Measurements from ENCODE around the gene CGB2. TPM values are rescaled to one million over a fixed set of nuclear protein-coding genes. Genes with fewer than 3 reads are reported as not detected.

CGB2 gene
- total and polyA plus RNA-seq, 2 donors (not counting 1 experiment from before 2014, with no cell fraction given), result not detected

DNA sequence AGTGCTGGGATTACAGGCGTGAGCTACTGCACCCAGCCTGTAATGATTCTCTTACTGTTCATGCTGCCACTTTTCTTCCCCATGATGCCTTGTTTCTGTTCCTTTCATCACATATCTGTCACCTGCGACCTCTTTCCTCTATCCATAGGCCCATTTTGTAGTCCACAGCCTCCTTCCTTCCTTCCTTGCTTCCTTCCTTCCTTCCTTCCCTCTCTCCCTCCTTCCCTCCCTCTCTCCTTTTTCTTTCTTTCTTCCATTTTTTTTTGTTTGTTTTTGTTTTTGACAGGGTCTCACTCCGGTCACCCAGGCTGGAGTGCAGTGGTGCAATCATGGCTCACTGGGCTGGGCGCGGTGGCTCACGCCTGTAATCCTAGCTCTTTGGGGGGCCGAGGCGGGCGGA is 42.8 kb upstream of the CGB2 start:
- H3K27me3 ChIP-seq (replicated peaks in 1 of 4; ENCODE audit: control extremely low read depth in 1 of 4, control insufficient read depth in 3 of 4, insufficient read depth in 4 of 4, low read length in 3 of 4), result no peaks in the 10 kb centered on the region
- no peak overlapping the region for H2AFZ ChIP-seq (ENCODE audit: insufficient read depth, low read depth, low read length, poor library complexity, severe bottlenecking)
- Mint-ChIP-seq H3K27me3 (no peaks in the 10 kb centered on the region), H3K4me3 (no peak overlapping the region), H3K4me1 (peaks cover 27% of the 10 kb centered on the region), H3K27ac (no peak overlapping the region), H3K9me3 (ENCODE audit: insufficient read depth) (no peaks in the 10 kb centered on the region)
- peaks cover 0 to 15% of the 10 kb centered on the region in 2 experiments for H3K36me3 ChIP-seq (replicated peaks in 1 of 2; ENCODE audit: control extremely low read depth in 1 of 2, control insufficient read depth in 1 of 2, extremely low read depth in 1 of 2, insufficient read depth in 2 of 2, low read length in 1 of 2)
- H3K27ac ChIP-seq (ENCODE audit: low read length in 2 of 2), result no peak overlapping the region
- H3K4me1 ChIP-seq (ENCODE audit: control insufficient read depth in 2 of 2, insufficient read depth in 2 of 2, low read length in 2 of 2), result peaks cover 8 to 15% of the 10 kb centered on the region in 2 donors
- no peaks in the 10 kb centered on the region for H3K9me3 ChIP-seq (ENCODE audit: control extremely low read depth in 1 of 3, control insufficient read depth in 2 of 3, insufficient read depth in 1 of 3, low read length in 2 of 3)
- intact Hi-C loops (cut with micrococcal nuclease), result no loop called here
- DNase-seq, result no peak
- no peak overlapping the region for H3K4me3 ChIP-seq (ENCODE audit: control extremely low read depth in 1 of 5, extremely low read depth in 1 of 5, insufficient read depth in 1 of 5, low read depth in 2 of 5, low read length in 4 of 5)
- ChIA-PET POLR2A (interaction anchor here (0.6 kb wide), 1 partner anchor 440 kb away, joined by 4 read pairs; no protein-coding TSS in a partner anchor), CTCF (interaction anchor here (0.6 to 1.0 kb wide), 3 partner anchors 200 to 749 kb away, joined by 3 read pairs; no protein-coding TSS in a partner anchor)
- WGBS (ENCODE audit: insufficient coverage), result 94% methylated on average over 9 of the region's 9 CpGs
- H3K4me2 ChIP-seq (replicated peaks; ENCODE audit: low read depth, low read length, poor library complexity, severe bottlenecking), result no peak overlapping the region
- H4K20me1 ChIP-seq (ENCODE audit: control insufficient read depth, insufficient read depth, low read length, poor library complexity, severe bottlenecking), result peaks cover 6% of the 10 kb centered on the region
- no peak overlapping the region for H3K9ac ChIP-seq (ENCODE audit: low read length)
- TF ChIP-seq, protein P1, sequence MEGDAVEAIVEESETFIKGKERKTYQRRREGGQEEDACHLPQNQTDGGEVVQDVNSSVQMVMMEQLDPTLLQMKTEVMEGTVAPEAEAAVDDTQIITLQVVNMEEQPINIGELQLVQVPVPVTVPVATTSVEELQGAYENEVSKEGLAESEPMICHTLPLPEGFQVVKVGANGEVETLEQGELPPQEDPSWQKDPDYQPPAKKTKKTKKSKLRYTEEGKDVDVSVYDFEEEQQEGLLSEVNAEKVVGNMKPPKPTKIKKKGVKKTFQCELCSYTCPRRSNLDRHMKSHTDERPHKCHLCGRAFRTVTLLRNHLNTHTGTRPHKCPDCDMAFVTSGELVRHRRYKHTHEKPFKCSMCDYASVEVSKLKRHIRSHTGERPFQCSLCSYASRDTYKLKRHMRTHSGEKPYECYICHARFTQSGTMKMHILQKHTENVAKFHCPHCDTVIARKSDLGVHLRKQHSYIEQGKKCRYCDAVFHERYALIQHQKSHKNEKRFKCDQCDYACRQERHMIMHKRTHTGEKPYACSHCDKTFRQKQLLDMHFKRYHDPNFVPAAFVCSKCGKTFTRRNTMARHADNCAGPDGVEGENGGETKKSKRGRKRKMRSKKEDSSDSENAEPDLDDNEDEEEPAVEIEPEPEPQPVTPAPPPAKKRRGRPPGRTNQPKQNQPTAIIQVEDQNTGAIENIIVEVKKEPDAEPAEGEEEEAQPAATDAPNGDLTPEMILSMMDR (IDR thresholded peaks at IDR 0.05), result no peak
- no peak for TF ChIP-seq EZH2 (IDR thresholded peaks at IDR 0.05; ENCODE audit: borderline replicate concordance, insufficient read depth, low read depth, low read length, poor library complexity, severe bottlenecking)
- H3K79me2 ChIP-seq (ENCODE audit: control insufficient read depth, insufficient read depth, low read length), result peaks cover 26% of the 10 kb centered on the region
- no peak for ATAC-seq (ENCODE audit: low read depth)

DNA sequence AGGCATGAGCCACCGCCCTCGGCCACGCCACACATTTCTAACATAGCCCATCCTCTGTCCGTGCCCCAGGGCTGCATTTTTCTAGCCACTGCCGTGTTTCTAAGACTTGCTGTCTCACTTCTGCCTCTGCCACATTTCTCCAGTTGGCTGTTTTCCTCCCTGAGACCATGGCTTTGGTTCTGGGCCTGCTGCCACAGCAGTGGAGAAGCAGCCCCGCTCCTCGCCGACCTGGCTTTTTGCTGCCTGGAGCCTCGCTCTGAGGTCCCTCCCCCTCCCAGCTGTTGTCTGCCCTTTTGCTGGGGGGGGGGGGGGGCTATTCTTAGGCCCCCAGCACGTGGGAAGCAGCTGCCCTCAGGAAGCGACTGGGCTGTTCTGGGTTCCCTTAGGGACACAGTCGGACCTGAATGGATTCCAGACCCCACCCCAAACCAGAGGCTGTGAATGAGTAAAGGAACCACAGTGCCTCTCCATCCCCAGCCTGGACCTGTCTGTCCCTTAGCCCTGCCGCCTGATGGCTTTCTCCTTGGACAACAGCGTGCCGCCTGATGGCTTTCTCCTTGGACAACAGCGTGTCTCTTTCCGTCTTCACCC is 41.9 kb upstream of the CGB2 start:
- Histone ChIP-seq H3K79me2 (ENCODE audit: control insufficient read depth, insufficient read depth, low read length) (peaks cover 35% of the 10 kb centered on the region), H2AFZ (ENCODE audit: insufficient read depth, low read depth, low read length, poor library complexity, severe bottlenecking) (no peak overlapping the region), H4K20me1 (ENCODE audit: control insufficient read depth, insufficient read depth, low read length, poor library complexity, severe bottlenecking) (peaks cover 6% of the 10 kb centered on the region), H3K4me1 (ENCODE audit: control insufficient read depth in 2 of 2, insufficient read depth in 2 of 2, low read length in 2 of 2) (peaks cover 15 to 23% of the 10 kb centered on the region in 2 donors), H3K36me3 (replicated peaks in 1 of 2; ENCODE audit: control extremely low read depth in 1 of 2, control insufficient read depth in 1 of 2, extremely low read depth in 1 of 2, insufficient read depth in 2 of 2, low read length in 1 of 2) (peaks cover 0 to 14% of the 10 kb centered on the region in 2 experiments), H3K27me3 (replicated peaks in 1 of 4; ENCODE audit: control extremely low read depth in 1 of 4, control insufficient read depth in 3 of 4, insufficient read depth in 4 of 4, low read length in 3 of 4) (no peaks in the 10 kb centered on the region), H3K4me3 (ENCODE audit: control extremely low read depth in 1 of 5, extremely low read depth in 1 of 5, insufficient read depth in 1 of 5, low read depth in 2 of 5, low read length in 4 of 5) (no peak overlapping the region), H3K4me2 (replicated peaks; ENCODE audit: low read depth, low read length, poor library complexity, severe bottlenecking) (no peak overlapping the region), H3K9me3 (ENCODE audit: control extremely low read depth in 1 of 3, control insufficient read depth in 2 of 3, insufficient read depth in 1 of 3, low read length in 2 of 3) (no peaks in the 10 kb centered on the region), H3K27ac (ENCODE audit: low read length in 2 of 2) (no peak overlapping the region), H3K9ac (ENCODE audit: low read length) (no peak overlapping the region)
- ChIA-PET POLR2A (interaction anchor here (0.6 kb wide), 1 partner anchor 440 kb away, joined by 4 read pairs; no protein-coding TSS in a partner anchor), CTCF (interaction anchor here (1.0 kb wide), 1 partner anchor 201 kb away, joined by 3 read pairs; no protein-coding TSS in a partner anchor)
- DNase-seq (no peak), ATAC-seq (ENCODE audit: low read depth) (no peak)
- Mint-ChIP-seq H3K4me3 (no peak overlapping the region), H3K9me3 (ENCODE audit: insufficient read depth) (no peaks in the 10 kb centered on the region), H3K27ac (no peak overlapping the region), H3K4me1 (peaks cover 33% of the 10 kb centered on the region), H3K27me3 (no peaks in the 10 kb centered on the region)
- intact Hi-C loops (cut with micrococcal nuclease), result loop anchor here (10.0 kb wide), 1 partner anchor 125 kb away; the partner anchor contains the start of genes C19orf73, LIN7B and PPFIA3
- TF ChIP-seq EZH2 (IDR thresholded peaks at IDR 0.05; ENCODE audit: borderline replicate concordance, insufficient read depth, low read depth, low read length, poor library complexity, severe bottlenecking), result no peak
- TF ChIP-seq, protein P1 (IDR thresholded peaks at IDR 0.05), result no peak
- 90% methylated on average over 10 of the region's 17 CpGs for WGBS (ENCODE audit: insufficient coverage)

All from B cell (primary cell).